GM12878 (cell line): ENCODE measurements around the gene RPS6KL1.

ENCODE experiments used
- BHLHE40 ChIP-seq, 2 experiments: fragments of 450-650 bp in 1 of 2; IDR thresholded peaks; 2 replicates each; pipeline ENCODE4 v1.6.1; 2011 to 2017; ENCODE audit warnings: low read depth in 2 of 2, borderline replicate concordance in 1 of 2, improper control_type of control experiment in 1 of 2, low read length in 1 of 2, mild to moderate bottlenecking in 1 of 2
- EZH2 ChIP-seq: IDR thresholded peaks from 2 replicates; pipeline ENCODE4 v1.6.1; 2012; ENCODE audit warnings: low read depth, mild to moderate bottlenecking, control low read depth, inconsistent platforms, low read length, borderline replicate concordance; ENCODE audit not compliant: control insufficient read depth
- MAX ChIP-seq: IDR thresholded peaks from 2 replicates; pipeline ENCODE4 v1.6.1; 2012; ENCODE audit warnings: low read depth, low read length, improper control_type of control experiment
- PAX8 ChIP-seq: fragments of 450-650 bp; IDR thresholded peaks from 2 replicates; pipeline ENCODE4 v1.6.1; 2017; ENCODE audit warnings: mild to moderate bottlenecking, moderate library complexity
- POLR2AphosphoS2 ChIP-seq: IDR thresholded peaks from 2 replicates; pipeline ENCODE4 v1.6.1; 2011; ENCODE audit warnings: low read depth, mild to moderate bottlenecking, low read length, improper control_type of control experiment, moderate library complexity
- POLR2AphosphoS5 ChIP-seq: IDR thresholded peaks from 2 replicates; pipeline ENCODE4 v1.6.1; 2011; ENCODE audit warnings: mild to moderate bottlenecking, low read length, inconsistent platforms
- SKIL ChIP-seq: fragments of 450-650 bp; IDR thresholded peaks from 2 replicates; pipeline ENCODE4 v1.6.1; 2017; ENCODE audit warnings: mild to moderate bottlenecking, low read depth, inconsistent platforms; ENCODE audit not compliant: poor library complexity, severe bottlenecking
- TCF12 ChIP-seq: IDR thresholded peaks from 2 replicates; pipeline ENCODE4 v1.6.1; 2011; ENCODE audit warnings: low read depth, mild to moderate bottlenecking, low read length
- ZNF274 ChIP-seq: IDR thresholded peaks from one replicate; pipeline ENCODE4 v1.8.0; 2011; ENCODE audit not compliant: insufficient read length, insufficient read depth
- TF ChIP-seq, protein P1 (sequence below): fragments of 450-650 bp; IDR thresholded peaks from 2 replicates; pipeline ENCODE4 v1.6.1; 2016; ENCODE audit warnings: mild to moderate bottlenecking, moderate library complexity, borderline replicate concordance
- TF ChIP-seq, protein P2 (sequence below): IDR thresholded peaks from 2 replicates; pipeline ENCODE4 v1.6.1; 2012; ENCODE audit warnings: low read depth, low read length, improper control_type of control experiment
- TF ChIP-seq, protein P3 (sequence below): fragments of 450-650 bp; IDR thresholded peaks from 2 replicates; pipeline ENCODE4 v1.6.1; 2017; ENCODE audit warnings: antibody characterized with exemption, mild to moderate bottlenecking, moderate library complexity

GRCh38 chr14:74855945-74856344, 67.1 kb downstream of the RPS6KL1 start:
- no peak for TF ChIP-seq ZNF274
- TF ChIP-seq EZH2 = no peak
- TF ChIP-seq PAX8 = no peak
- TF ChIP-seq, protein P1, sequence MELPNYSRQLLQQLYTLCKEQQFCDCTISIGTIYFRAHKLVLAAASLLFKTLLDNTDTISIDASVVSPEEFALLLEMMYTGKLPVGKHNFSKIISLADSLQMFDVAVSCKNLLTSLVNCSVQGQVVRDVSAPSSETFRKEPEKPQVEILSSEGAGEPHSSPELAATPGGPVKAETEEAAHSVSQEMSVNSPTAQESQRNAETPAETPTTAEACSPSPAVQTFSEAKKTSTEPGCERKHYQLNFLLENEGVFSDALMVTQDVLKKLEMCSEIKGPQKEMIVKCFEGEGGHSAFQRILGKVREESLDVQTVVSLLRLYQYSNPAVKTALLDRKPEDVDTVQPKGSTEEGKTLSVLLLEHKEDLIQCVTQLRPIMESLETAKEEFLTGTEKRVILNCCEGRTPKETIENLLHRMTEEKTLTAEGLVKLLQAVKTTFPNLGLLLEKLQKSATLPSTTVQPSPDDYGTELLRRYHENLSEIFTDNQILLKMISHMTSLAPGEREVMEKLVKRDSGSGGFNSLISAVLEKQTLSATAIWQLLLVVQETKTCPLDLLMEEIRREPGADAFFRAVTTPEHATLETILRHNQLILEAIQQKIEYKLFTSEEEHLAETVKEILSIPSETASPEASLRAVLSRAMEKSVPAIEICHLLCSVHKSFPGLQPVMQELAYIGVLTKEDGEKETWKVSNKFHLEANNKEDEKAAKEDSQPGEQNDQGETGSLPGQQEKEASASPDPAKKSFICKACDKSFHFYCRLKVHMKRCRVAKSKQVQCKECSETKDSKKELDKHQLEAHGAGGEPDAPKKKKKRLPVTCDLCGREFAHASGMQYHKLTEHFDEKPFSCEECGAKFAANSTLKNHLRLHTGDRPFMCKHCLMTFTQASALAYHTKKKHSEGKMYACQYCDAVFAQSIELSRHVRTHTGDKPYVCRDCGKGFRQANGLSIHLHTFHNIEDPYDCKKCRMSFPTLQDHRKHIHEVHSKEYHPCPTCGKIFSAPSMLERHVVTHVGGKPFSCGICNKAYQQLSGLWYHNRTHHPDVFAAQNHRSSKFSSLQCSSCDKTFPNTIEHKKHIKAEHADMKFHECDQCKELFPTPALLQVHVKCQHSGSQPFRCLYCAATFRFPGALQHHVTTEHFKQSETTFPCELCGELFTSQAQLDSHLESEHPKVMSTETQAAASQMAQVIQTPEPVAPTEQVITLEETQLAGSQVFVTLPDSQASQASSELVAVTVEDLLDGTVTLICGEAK = no peak
- no peak for TF ChIP-seq POLR2AphosphoS2
- no peak for TF ChIP-seq MAX
- TF ChIP-seq SKIL = no peak
- TF ChIP-seq, protein P2, sequence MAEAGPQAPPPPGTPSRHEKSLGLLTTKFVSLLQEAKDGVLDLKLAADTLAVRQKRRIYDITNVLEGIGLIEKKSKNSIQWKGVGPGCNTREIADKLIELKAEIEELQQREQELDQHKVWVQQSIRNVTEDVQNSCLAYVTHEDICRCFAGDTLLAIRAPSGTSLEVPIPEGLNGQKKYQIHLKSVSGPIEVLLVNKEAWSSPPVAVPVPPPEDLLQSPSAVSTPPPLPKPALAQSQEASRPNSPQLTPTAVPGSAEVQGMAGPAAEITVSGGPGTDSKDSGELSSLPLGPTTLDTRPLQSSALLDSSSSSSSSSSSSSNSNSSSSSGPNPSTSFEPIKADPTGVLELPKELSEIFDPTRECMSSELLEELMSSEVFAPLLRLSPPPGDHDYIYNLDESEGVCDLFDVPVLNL = no peak
- TF ChIP-seq BHLHE40 (IDR thresholded peaks at IDR 0.05; ENCODE audit: borderline replicate concordance in 1 of 2, low read depth in 2 of 2, low read length in 1 of 2) = no peak
- no peak for TF ChIP-seq TCF12
- TF ChIP-seq, protein P3, sequence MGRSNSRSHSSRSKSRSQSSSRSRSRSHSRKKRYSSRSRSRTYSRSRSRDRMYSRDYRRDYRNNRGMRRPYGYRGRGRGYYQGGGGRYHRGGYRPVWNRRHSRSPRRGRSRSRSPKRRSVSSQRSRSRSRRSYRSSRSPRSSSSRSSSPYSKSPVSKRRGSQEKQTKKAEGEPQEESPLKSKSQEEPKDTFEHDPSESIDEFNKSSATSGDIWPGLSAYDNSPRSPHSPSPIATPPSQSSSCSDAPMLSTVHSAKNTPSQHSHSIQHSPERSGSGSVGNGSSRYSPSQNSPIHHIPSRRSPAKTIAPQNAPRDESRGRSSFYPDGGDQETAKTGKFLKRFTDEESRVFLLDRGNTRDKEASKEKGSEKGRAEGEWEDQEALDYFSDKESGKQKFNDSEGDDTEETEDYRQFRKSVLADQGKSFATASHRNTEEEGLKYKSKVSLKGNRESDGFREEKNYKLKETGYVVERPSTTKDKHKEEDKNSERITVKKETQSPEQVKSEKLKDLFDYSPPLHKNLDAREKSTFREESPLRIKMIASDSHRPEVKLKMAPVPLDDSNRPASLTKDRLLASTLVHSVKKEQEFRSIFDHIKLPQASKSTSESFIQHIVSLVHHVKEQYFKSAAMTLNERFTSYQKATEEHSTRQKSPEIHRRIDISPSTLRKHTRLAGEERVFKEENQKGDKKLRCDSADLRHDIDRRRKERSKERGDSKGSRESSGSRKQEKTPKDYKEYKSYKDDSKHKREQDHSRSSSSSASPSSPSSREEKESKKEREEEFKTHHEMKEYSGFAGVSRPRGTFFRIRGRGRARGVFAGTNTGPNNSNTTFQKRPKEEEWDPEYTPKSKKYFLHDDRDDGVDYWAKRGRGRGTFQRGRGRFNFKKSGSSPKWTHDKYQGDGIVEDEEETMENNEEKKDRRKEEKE = no peak
- no peak for TF ChIP-seq POLR2AphosphoS5
